Natural killer cell treated with Interleukin-12 subunit alpha and Interleukin-12 subunit beta and Interleukin-15 and Interleukin-18, amount 100 ng/mL, for 72 hours (primary cell): Measurements from ENCODE around the gene MERTK. TPM values are rescaled to one million over a fixed set of nuclear protein-coding genes. Genes with fewer than 3 reads are reported as not detected.
A peak's percentile ranks its signal among the peaks of the same experiment; 100 is the strongest.
"Not testable (repeated sequence)": the region's sequence is repeated elsewhere in the genome, so short reads cannot be mapped to it uniquely, and the experiment has no call there.

Experiments
- ATAC-seq, 2 donors: fragments of 150-1000 bp; cut with Tn5 transposase in 1 of 2; sonication (Bioruptor Pico), chemical (Tn5 transposase) in 1 of 2; 2 replicates each; pipeline ENCODE4 v1.10.0; 2021
- DNase-seq: peaks from one replicate; pipeline ENCODE4 v3.0.0; 2022; ENCODE audit warnings: low spot score
- H3K27ac Mint-ChIP-seq, 2 donors: 1 replicate in 1 of 2; 2 replicates in 1 of 2; pipeline ENCODE4 v1.8.0; 2022; ENCODE audit warnings: mixed read lengths in 2 of 2, mild to moderate bottlenecking in 1 of 2, moderate library complexity in 1 of 2
- H3K27me3 Mint-ChIP-seq, 2 donors: 1 replicate in 1 of 2; 2 replicates in 1 of 2; pipeline ENCODE4 v1.8.0; 2022; ENCODE audit warnings: mixed read lengths in 2 of 2
- H3K36me3 Mint-ChIP-seq: one replicate; pipeline ENCODE4 v1.8.0; 2022; ENCODE audit warnings: mixed read lengths
- H3K4me1 Mint-ChIP-seq, 2 donors: 1 replicate in 1 of 2; 2 replicates in 1 of 2; pipeline ENCODE4 v1.8.0; 2022; ENCODE audit warnings: low read depth in 2 of 2, mixed read lengths in 2 of 2, mild to moderate bottlenecking in 1 of 2
- H3K4me3 Mint-ChIP-seq: one replicate; pipeline ENCODE4 v1.8.0; 2022; ENCODE audit warnings: mixed read lengths
- H3K9me3 Mint-ChIP-seq: 2 replicates; pipeline ENCODE4 v1.8.0; 2022; ENCODE audit warnings: mixed read lengths
- total RNA-seq, 2 donors: library from RNA; stranded (reverse); gene quantifications; one replicate each; pipeline ENCODE4 v1.2.3, GENCODE V29; 2022

MERTK gene
- total RNA-seq, 2 donors from 2014 or later, result 0.40 to 0.67 TPM

DNA sequence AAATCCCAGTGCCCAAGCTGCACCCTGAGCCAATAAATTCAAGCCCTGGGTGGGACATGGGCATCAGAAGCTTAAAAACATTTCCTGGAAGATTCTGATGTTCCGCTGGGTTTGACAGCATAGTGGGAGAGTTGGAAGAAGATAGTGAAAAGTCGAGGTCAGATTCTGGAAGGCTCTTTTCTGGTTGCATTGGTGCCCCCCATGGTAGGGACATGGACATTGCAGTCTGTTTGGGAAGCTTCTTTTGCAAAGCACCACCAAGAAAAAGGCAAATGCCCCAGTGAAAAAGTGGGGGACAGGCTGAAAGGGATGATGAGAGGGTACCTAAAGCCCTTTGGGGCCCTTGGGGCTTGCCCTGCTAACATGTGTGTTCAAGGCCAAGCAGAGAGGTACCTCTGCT is 21.0 kb downstream of the MERTK start:
- H3K4me1 Mint-ChIP-seq, result no peaks in the 10 kb centered on the region
- ATAC-seq (no peak), DNase-seq (no peak)
- H3K27ac Mint-ChIP-seq, result no peak overlapping the region
- H3K36me3 Mint-ChIP-seq, result no peaks in the 10 kb centered on the region
- H3K9me3 Mint-ChIP-seq, result no peaks in the 10 kb centered on the region
- H3K27me3 Mint-ChIP-seq, result peaks cover 2% of the 10 kb centered on the region in 2 donors
- H3K4me3 Mint-ChIP-seq, result no peak overlapping the region

DNA sequence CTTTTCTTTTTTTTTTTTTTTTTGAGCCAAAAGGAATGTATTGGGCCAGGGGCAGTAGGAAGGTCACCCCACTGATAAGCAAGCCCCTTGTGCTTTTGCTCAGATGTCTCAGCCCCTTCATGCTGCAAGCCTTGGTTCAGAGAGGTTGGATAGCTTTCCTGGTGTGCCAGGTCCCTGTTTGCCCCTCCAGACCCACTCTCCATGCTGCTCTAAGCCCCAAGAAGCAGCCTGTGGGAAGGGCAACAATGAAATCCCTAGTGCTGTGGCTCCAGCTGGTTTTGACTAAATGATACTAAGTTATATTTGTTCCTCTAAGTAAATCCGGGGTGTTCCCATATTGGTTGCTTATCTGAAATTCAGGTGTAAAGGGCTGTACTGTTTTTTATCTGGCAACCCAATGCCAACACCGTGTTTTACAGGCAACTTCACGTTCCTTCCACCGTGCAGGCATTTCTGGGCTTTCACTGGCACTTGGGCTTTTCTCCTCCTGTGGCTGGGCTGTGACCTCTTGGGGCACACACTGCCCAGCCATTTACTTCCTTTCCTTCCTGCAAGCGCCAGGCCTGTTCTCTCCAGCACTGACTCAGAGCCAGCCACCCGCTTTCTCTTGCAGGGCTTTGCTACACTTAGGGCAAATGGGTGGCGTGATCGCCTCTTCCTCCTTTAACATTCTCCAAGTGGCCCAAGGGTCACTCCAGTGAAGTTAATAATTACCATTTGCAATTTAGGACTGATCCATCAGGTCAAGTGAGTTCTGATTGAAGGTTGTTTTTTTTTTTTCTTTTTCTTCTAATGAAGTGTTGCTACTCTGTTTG is 21.6 kb downstream of the MERTK start:
- no peak overlapping the region for H3K4me3 Mint-ChIP-seq

DNA sequence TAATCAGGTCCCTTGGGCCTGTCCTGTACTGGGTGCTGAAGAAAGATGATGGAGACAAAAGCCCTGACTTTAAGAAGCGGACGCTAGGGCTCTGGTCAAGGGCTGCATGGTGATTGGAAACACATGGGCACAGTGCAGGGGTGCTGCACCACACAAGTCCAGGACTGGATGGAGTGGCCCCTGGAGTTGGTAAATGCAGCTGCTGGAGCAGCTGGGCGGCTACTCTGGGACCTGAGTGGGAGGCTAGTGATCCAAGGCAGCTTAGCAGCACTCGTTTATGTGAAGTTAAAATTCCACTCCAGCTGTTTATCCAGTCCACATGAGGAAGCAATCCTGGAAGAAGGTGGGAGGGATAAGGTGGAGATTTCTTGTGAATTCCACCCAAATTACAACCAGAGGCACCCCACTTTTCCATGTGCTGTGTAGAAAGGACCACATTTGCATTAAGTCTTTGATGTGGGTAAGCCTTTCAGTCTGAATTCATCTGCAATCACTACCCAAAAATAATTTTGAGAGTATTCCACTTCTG is 24.9 kb downstream of the MERTK start:
- DNase-seq (no peak), ATAC-seq (no peak)
- H3K4me1 Mint-ChIP-seq, result no peaks in the 10 kb centered on the region
- H3K36me3 Mint-ChIP-seq, result no peaks in the 10 kb centered on the region
- H3K9me3 Mint-ChIP-seq, result no peaks in the 10 kb centered on the region
- H3K27ac Mint-ChIP-seq, result no peak overlapping the region
- peaks cover 0 to 7% of the 10 kb centered on the region in 2 donors for H3K27me3 Mint-ChIP-seq
- no peak overlapping the region for H3K4me3 Mint-ChIP-seq

More for the DNA sequence above, 21.6 kb downstream of the MERTK start:
- H3K27me3 Mint-ChIP-seq, result peaks cover 2 to 7% of the 10 kb centered on the region in 2 donors
- ATAC-seq, result no peak
- no peaks in the 10 kb centered on the region for H3K9me3 Mint-ChIP-seq
- H3K4me1 Mint-ChIP-seq, result no peaks in the 10 kb centered on the region
- no peak overlapping the region for H3K27ac Mint-ChIP-seq
- DNase-seq, result no peak
- no peaks in the 10 kb centered on the region for H3K36me3 Mint-ChIP-seq

DNA sequence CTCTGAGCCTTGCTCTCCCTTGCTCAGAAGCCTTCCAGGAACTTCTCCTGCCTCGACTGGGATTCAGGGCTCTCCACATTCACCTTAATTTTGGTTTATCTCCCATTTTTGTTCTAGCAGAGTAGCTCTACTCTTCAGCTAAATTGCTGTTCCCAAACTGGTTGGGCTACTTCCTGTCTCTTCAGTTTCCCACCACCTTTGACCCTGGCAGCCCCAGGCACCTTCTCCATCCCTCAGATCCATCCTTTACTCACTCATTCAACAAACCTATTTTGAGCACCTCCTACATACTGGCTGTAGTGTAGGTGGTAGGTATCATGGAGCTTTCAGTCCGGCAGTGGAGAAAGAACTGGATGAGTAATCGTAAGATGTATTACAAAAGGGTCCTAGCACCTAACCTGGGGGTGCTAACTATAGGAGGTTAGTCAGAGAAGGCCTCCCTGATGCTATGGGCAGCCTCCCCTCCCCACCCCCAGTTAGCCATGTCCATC is 26.3 kb downstream of the MERTK start:
- H3K36me3 Mint-ChIP-seq, result no peaks in the 10 kb centered on the region
- peaks cover 0 to 7% of the 10 kb centered on the region in 2 donors for H3K27me3 Mint-ChIP-seq
- no peak for ATAC-seq
- DNase-seq, result no peak
- no peaks in the 10 kb centered on the region for H3K9me3 Mint-ChIP-seq
- H3K4me3 Mint-ChIP-seq, result no peak overlapping the region
- no peak overlapping the region for H3K27ac Mint-ChIP-seq
- H3K4me1 Mint-ChIP-seq, result no peaks in the 10 kb centered on the region

DNA sequence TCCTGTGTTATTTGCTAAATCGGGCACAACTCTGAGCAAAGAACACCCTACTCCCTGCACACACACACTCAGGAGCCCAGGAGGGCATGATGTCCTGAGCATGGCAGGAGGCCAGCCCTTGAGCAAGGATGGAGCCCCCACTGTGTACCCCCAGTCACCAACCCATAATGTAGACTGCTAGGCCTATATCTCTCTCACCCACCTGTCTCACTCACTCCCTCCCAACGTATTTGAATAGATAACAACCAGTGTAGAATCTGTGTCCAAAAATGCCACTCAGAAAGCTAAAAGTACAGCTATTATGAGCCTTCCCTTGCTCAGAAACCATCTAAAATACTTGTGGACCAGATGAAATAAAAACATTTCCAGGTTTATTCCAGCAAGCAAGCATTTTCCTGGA is 29.3 kb downstream of the MERTK start:
- no peak overlapping the region for H3K4me3 Mint-ChIP-seq

DNA sequence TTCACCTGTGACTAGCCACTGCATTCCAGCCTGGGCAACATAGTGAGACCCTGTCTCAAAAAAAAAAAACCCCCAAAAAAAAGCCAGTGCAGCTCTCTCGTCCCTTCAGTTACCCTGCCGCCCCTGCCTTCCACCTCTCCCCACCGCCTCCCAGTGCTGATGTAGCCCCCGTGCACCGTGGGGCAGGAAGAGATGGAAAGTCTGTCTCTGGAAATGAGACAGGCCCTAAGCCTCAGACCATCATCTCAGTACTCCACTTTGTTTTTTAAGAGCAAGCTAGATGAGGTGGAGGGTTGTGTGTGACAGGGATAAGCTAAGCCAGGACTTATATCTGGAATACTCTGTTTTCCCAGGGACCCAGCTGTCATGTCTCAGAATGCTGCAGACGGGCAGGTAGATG is 32.0 kb downstream of the MERTK start:
- ATAC-seq, result peak; percentile 32 to 57

More for the DNA sequence above, 29.3 kb downstream of the MERTK start:
- DNase-seq (no peak), ATAC-seq (no peak)
- Mint-ChIP-seq H3K36me3 (no peaks in the 10 kb centered on the region), H3K4me1 (peaks cover 4 to 9% of the 10 kb centered on the region in 2 donors), H3K27ac (no peak overlapping the region), H3K27me3 (peaks cover 2 to 7% of the 10 kb centered on the region in 2 donors), H3K9me3 (no peaks in the 10 kb centered on the region)

DNA sequence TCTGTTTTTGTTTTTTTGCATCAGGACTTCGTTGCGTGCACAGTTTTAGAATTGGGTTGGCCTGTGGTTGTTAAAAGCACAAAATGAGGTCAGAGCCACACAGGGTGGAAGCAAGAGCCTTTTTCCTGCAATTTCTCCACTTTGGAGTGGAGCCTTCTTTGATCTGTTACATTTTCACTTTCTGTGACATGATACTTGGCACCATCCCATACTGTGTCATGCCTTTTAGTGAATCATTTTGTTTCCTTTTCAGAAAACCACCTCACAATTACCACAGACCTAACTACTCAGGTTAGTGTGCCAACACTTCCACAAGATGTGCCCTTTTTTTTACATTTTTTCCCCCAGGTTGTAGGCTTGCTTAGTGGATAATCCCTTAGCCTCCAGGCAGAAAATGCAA is 32.5 kb downstream of the MERTK start:
- DNase-seq (no peak), ATAC-seq (peak; percentile 60 to 65)
- Mint-ChIP-seq H3K9me3 (no peaks in the 10 kb centered on the region), H3K27ac (peak overlapping the region in 1 of 2 donors; percentile 24), H3K27me3 (peaks cover 0 to 5% of the 10 kb centered on the region in 2 donors), H3K4me3 (peak overlapping the region; percentile 11), H3K36me3 (no peaks in the 10 kb centered on the region), H3K4me1 (peaks cover 4 to 9% of the 10 kb centered on the region in 2 donors)

More for the DNA sequence above, 32.0 kb downstream of the MERTK start:
- Mint-ChIP-seq H3K4me3 (no peak overlapping the region), H3K36me3 (no peaks in the 10 kb centered on the region), H3K4me1 (peaks cover 4 to 9% of the 10 kb centered on the region in 2 donors), H3K9me3 (no peaks in the 10 kb centered on the region), H3K27me3 (peaks cover 0 to 5% of the 10 kb centered on the region in 2 donors), H3K27ac (peak overlapping the region in 1 of 2 donors; percentile 24)
- no peak for DNase-seq

DNA sequence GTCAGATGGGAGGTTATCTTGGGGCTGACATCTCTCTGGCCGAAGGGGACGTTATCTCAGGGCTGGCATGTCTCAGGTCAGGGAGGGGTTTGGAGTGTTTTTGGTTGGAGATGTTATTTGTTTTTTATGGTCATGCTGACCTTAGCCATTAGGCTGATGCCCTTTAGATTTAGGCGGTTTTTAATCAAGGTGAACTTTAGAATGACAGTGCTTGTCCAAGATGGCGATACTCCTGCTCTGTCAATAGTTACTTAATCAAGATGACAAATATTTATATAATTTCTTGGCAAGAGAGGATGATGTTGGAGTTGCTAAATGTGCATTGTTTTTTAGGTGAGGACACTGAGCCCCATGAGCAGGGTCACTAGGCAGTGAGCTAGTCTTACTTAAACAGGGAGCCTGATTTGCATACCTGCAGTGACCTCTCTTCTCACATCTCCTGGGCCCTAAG is 34.5 kb downstream of the MERTK start:
- Mint-ChIP-seq H3K36me3 (no peaks in the 10 kb centered on the region), H3K4me1 (peaks cover 4 to 9% of the 10 kb centered on the region in 2 donors), H3K27me3 (peaks cover 0 to 5% of the 10 kb centered on the region in 2 donors), H3K27ac (no peak overlapping the region), H3K4me3 (no peak overlapping the region), H3K9me3 (no peaks in the 10 kb centered on the region)
- ATAC-seq (no peak), DNase-seq (no peak)

DNA sequence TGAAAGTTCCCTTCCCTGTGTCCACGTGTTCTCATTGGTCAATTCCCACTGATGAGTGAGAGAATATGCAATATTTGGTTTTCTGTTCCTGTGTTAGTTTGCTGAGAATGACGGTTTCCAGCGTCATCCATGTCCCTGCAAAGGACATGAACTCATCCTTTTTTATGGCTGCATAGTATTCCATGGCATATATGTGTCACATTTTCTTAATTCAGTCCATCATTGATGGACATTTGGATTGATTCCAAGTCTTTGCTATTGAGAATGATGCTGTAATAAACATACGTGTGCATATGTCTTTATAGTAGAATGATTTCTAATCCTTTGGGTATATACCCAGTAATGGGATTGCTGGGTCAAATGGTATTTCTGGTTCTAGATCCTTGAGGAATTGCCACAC is 35.5 kb downstream of the MERTK start:
- not testable (repeated sequence) for ATAC-seq

DNA sequence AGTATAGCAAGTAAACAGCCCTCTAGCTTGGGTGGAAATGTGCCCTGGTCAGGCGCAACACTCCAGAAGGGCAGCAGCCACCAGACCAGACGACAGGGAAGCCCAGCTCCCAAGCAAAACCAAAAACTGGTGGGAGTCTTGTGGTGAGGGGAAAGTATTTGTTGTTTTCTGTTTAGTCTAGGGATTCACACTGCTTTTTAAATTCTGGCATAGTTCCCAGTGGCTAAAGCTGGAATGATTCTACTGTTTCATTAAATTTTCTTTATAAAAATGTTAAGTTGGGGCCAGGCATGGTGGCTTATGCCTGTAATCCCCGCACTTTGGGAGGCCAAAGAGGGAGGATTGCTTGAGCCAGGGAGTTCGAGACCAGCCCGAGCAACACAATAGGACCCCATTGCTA is 38.5 kb downstream of the MERTK start:
- DNase-seq (no peak), ATAC-seq (no peak)
- Mint-ChIP-seq H3K27me3 (peaks cover 6 to 21% of the 10 kb centered on the region in 2 donors), H3K36me3 (no peaks in the 10 kb centered on the region), H3K4me1 (no peaks in the 10 kb centered on the region), H3K27ac (no peak overlapping the region), H3K9me3 (no peaks in the 10 kb centered on the region), H3K4me3 (no peak overlapping the region)

More for the DNA sequence above, 35.5 kb downstream of the MERTK start:
- H3K4me3 Mint-ChIP-seq, H3K9me3 Mint-ChIP-seq, H3K27ac Mint-ChIP-seq, DNase-seq, H3K4me1 Mint-ChIP-seq, H3K27me3 Mint-ChIP-seq, H3K36me3 Mint-ChIP-seq: not testable (repeated sequence)

DNA sequence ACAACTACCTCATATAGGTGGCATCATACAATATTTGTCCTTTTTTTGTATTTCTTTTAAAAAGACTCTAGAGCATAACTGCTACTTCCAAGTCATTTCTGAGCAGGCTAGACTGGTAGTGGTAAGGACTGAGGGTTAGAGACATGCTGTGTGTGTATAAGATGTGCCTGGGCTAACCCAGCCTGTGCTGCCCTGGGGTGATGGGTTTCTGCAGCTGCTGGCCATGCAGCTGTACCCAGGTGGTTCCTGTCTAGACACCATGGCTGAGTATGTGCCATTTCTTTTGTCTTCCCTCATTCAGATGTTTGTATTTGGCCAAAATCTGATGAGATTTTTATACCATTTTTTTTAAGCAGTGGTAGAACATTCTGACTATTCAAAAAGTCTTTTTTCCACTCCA is 40.0 kb downstream of the MERTK start:
- H3K9me3 Mint-ChIP-seq, result no peaks in the 10 kb centered on the region
- H3K4me3 Mint-ChIP-seq, result no peak overlapping the region
- DNase-seq, result no peak
- no peaks in the 10 kb centered on the region for H3K4me1 Mint-ChIP-seq
- no peaks in the 10 kb centered on the region for H3K36me3 Mint-ChIP-seq
- no peak overlapping the region for H3K27ac Mint-ChIP-seq
- ATAC-seq, result no peak
- peaks cover 6 to 29% of the 10 kb centered on the region in 2 donors for H3K27me3 Mint-ChIP-seq

DNA sequence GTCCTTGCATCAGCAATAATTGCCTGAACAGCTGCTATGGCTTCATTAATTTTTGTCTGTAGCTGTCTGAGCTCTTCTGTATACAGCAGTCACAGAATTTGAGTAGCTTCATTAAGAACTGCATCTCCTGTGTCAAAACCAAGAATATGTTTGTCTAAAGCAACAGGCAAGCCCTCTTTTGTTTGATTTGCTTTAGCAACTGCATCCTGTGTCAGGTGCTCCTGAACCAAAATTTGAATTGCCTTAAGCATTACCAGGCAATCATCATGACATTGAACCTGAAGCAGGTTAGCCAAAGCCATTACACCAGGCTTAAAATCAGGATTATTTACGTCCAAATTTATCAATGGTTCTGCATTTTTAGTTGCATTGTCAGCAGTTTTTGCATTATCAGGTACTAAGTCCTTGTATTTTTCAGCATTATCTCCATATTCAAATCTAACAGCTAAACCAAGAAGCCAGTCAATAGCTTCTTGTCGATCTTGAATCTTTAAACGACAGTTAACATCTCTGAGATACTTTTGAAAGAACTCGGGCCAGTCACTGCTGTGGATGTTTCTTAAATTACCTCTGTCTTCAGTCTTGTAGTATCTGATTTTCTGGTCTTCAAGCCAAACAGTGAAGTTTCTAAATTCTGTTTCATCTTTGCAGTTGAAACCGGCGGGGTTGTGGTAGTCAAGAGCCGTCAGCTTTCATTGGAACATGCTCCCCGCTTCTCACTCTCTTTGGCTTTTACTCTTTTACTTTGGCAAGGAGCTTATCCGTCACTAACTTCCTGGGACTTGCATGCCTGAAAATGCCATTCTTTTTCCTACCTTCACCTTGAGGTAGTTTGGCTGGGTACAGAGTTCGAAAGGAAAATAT is 42.2 kb downstream of the MERTK start:
- ATAC-seq, result no peak
- Mint-ChIP-seq H3K9me3 (no peaks in the 10 kb centered on the region), H3K36me3 (no peaks in the 10 kb centered on the region), H3K27ac (no peak overlapping the region), H3K4me1 (no peaks in the 10 kb centered on the region), H3K4me3 (no peak overlapping the region), H3K27me3 (peaks cover 2 to 29% of the 10 kb centered on the region in 2 donors)
- DNase-seq, result no peak

DNA sequence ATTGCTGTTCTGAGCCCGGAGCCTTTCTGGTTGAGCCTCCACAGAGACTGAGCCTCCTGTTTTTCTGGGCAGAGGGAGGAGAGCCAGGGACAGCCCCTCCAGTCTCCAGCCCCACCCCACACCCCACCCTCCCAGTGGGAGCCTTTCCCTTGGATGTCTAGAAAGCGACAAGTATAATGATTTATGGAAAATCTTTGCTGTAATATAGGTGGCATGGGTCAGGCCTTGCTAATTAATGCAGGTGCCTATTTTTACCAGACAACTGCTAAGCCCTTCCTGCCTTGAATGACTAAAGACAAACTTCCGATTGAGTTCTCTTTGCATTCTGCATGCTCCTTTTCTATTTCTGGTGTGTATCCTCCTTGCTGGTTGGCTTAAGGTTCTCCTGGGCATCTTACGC is 43.1 kb downstream of the MERTK start:
- ATAC-seq, result no peak
- Mint-ChIP-seq H3K4me1 (no peaks in the 10 kb centered on the region), H3K27me3 (peaks cover 2 to 29% of the 10 kb centered on the region in 2 donors), H3K36me3 (no peaks in the 10 kb centered on the region), H3K9me3 (no peaks in the 10 kb centered on the region), H3K4me3 (no peak overlapping the region), H3K27ac (no peak overlapping the region)
- DNase-seq, result no peak
